Measurements from ENCODE around the gene ZNF554. TPM values are rescaled to one million over a fixed set of nuclear protein-coding genes. Genes with fewer than 3 reads are reported as not detected.
"Not testable (repeated sequence)": the region's sequence is repeated elsewhere in the genome, so short reads cannot be mapped to it uniquely, and the experiment has no call there.

ZNF554 gene
- total RNA-seq, 2 experiments from 2014 or later = 1.7 TPM

DNA sequence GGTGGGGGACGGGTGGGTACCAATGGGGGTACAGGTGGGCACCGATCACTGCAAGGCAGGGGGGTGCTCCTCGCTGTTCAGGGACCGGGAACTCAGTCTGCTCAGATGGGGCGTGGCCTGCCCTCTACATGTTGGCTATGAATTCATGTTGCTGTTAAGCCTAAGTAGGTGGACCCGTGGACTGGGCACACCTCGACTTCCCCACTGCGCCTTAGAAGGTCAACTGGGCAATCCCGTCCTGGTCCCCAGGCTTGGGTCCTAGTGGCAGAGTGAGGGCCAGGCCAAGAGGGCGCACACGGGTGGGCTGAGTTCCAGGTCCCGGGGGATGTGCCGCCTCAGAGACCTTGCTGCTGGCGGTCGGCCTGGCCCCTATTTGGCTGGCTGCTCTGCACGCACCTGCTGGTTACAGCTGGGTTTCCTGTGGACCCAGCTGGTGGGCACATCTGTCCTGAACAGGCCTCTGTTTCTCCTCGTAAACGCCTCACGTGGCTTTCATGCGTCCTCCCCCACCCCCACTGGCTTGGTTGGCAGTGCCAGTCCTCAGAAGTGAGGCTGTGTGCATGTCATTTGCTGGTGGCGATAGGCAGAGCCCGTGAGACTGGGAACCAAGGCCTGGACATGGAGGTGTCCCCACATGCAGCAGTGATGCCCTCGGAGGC lies 13.5 kb upstream of the ZNF554 start:
- ChIA-PET CTCF (no interaction called here), POLR2A (no interaction called here)

DNA sequence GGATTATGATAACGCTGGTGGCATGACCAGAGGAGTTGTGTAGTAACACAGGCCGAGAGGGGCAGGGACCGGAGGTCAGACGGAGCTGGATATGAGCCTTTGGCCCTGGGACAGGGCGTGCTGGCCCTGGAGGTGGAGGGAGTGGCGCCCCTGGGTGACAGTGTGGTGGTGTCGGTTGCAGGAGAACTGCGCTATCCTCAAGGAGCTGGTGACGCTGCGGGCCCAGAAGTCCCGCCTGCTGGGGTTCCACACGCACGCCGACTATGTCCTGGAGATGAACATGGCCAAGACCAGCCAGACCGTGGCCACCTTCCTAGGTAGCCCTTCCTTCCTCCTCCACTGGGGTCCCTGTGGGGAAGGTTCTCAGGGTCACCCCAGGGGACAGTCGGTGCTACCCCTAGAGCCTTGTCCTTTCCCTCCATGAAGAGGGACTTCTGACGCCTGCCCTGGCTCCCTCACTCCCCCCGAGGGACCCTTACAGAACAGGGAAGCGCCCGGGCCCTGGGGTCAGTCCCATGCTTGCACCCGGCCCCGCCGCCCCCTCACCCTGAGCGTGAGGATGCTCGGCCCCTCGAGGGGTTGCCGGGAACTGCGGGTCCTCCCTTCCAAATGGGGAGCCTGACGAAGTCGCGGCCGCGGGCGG lies 12.8 kb upstream of the ZNF554 start:
- ChIA-PET POLR2A (no interaction called here), CTCF (no interaction called here)

- POLR2A ChIA-PET = no interaction called here
- CTCF ChIA-PET = no interaction called here
Observed at GRCh38 chr19:2807379-2808128, 12.1 kb upstream of the ZNF554 start.

DNA sequence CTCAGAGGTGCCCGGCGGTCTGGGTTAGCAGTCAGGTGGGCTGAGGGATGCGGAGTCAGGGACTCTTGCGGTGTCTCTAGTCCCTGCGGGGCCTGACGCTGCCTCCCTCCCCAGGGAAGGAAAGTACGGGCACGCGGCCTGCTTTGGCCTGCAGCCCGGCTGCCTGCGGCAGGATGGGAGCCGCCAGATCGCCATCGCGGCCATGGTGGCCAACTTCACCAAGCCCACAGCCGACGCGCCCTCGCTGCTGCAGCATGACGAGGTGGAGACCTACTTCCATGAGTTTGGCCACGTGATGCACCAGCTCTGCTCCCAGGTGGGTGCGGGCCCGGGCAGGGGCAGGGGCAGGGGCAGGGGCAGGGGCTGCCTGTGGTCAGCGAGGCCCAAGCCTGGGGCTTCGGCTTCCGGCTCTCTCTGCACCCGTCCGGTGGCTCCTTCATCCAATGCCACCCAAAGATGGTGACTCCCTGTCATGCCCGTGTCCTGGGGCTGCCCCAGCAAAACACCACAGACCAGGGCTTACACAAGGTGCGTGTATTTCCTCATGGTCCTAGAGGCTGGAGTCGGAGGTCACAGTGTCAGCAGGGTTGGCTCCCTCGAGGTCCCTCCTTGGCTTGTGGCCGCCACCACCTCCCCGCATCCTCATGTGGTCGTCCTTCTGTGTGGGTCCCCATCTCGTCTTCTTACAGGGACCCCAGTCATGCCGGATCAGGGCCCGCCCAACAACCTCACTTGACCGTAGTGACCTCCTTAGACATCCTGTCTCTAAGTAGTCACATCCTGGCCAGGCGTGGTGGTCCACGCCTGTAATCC lies 11.3 kb upstream of the ZNF554 start:
- ChIA-PET CTCF (no interaction called here), POLR2A (no interaction called here)

GRCh38 chr19:2809387-2810140 lies 10.1 kb upstream of the ZNF554 start:
- CTCF ChIA-PET = no interaction called here
- POLR2A ChIA-PET = no interaction called here

- POLR2A ChIA-PET = no interaction called here
- CTCF ChIA-PET = interaction anchor here (0.6 kb wide), 1 partner anchor 9 kb away, joined by 3 read pairs; the partner anchor contains the start of gene ZNF554
Observed at GRCh38 chr19:2810141-2811091, 9.3 kb upstream of the ZNF554 start.

DNA sequence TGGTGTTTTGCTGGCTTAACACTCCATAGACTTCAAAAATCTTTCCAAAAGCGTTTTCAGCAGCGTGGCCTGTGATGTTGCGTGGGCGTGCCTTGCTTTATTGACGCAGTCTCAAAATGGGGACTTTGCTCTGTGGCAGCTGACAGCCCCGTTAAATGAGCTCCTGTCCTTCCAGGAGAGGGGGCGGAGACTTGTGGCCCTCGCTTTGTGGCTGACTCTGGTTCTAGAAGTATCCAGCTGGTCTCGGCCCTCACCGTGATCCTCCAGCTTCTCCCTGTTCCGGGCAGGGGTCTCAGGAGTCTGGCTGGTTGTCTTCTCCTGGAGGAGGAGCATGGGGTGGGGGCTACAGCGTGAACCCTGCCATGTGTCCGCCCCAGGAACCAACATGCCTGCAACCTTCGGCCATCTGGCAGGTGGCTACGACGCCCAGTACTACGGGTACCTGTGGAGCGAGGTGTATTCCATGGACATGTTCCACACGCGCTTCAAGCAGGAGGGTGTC lies 8.4 kb upstream of the ZNF554 start:
- ChIA-PET CTCF (interaction anchor here (0.6 kb wide), 1 partner anchor 8 kb away, joined by 3 read pairs; the partner anchor contains the start of gene ZNF554), POLR2A (no interaction called here)

GRCh38 chr19:2811735-2812413 lies 7.8 kb upstream of the ZNF554 start:
- POLR2A ChIA-PET = no interaction called here
- CTCF ChIA-PET = no interaction called here

DNA sequence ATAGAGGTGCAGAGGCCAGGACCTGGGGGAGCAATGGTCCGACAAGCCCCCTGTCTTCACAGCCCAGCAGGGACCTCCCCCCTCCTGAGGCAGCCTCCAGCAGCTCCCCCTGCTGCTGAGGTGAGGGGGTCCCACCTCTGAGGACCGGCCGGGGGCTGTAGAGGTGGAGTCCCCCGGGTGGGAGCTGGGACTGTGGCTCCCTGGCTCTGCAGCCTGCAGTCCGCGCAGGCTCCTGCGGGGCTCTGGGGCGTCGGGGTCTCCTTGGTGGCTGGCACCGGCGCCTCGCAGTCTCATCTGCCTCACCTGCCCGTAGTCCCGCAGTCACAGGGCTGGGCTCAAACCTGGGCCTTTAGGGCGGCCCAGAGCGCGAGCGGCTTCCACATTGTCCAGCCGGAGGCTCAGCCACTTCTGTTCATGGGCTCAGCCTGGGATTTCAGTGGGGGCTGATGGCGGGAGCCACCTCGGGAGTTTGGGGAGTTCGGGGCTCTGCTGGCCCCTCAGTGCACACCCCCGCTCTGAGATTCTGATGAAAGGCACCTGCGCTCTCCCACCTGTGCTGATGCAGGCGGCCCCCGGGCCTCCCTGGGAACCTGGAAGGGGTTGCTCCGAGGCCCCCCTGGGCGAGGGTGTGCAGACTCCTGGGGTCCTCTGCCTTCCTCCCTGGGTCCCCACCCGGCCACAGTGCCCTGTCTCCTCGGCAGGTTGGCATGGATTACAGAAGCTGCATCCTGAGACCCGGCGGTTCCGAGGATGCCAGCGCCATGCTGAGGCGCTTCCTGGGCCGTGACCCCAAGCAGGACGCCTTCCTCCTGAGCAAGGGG lies 7.0 kb upstream of the ZNF554 start:
- ChIA-PET CTCF (no interaction called here), POLR2A (no interaction called here)

- ChIA-PET CTCF (interaction anchor here (0.6 kb wide), 1 partner anchor 323 kb away, joined by 5 read pairs; no protein-coding TSS in a partner anchor), POLR2A (no interaction called here)
Observed at GRCh38 chr19:2813235-2814160, 6.2 kb upstream of the ZNF554 start.

DNA sequence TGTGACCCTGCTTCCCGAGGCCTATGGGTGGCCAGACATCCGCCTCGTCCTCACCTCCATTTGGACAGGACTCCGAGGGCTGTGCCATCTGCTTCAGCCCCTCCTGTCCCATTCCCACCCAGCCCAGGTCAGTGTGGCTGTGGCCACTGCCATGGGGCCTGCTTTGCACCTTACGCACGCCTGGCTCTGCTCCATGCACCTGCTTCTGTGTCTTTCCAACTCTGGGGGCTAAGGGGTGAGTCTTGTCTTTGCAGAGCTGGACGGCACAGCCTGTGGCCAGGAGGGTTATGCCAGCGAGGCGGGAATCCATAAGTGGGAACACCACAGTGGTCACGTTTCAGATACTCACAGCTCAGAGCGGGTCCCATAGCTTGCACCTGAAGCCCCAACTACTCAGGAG lies 5.2 kb upstream of the ZNF554 start:
- ChIA-PET POLR2A (no interaction called here), CTCF (interaction anchor here (0.6 kb wide), 1 partner anchor 324 kb away, joined by 5 read pairs; no protein-coding TSS in a partner anchor)

DNA sequence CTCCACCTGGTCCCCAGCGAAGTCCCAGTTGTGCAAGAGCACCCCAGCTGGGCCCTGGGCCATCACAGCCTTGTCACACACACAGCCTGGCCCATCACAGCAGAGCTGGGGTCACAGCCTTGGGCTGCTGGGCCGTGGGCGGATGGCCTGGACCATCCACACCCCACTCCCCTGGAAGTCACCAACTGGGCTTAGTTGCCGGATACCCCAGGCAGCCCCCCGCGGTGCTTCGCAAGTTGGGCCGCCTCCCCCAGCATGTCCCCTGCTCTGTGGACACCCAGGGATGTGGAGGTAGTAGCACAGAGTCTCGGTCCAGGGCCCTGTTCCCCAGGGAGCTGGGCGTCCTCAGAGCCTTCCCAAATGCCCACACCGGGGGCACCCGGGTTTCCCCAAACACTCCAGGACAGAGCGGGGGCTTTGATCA lies 4.5 kb upstream of the ZNF554 start:
- ChIA-PET POLR2A (no interaction called here), CTCF (no interaction called here)

DNA sequence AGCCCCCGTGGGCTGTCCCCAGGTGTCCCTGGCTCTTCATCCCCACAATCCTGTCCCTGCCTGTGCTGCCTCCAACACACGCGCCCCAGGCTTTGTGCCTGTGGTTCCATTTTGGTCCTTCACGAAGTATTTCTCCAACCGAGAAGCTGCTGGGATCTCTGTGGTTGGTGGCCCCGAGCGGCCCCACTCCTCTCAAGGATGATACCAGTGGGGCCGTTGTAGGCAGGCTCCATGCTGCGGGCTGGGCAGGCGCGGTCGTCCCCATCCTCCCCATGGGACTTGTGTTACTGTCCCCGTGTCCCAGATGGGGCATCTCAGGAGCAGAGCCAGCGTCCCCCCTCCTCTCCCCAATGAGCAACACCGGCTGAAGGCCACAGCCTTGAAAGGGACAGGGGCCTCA lies 3.7 kb upstream of the ZNF554 start:
- CTCF ChIA-PET = interaction anchor here (0.6 kb wide), 1 partner anchor 84 kb away, joined by 3 read pairs; no protein-coding TSS in a partner anchor
- POLR2A ChIA-PET = no interaction called here

DNA sequence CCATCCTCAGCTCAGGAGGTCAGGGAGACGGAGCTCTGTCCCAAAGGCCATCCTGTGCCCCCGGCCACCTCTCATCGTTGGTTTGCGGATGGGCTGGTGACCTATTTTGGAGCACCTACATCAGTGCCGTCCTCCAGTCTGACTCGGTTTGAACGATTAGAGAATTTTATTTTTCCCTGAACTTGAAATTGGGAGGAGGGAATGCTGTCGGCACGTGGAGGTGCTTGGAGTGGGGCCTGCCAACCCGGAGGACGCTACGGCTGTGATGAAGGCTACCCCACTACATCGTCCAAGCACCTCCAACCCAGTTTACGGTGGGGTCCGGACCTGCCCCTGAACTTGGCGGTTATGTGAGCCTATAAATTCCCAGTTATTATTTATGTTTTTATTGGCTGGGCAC lies 3.0 kb upstream of the ZNF554 start:
- POLR2A ChIA-PET = no interaction called here
- CTCF ChIA-PET = interaction anchor here (0.6 kb wide), 1 partner anchor 83 kb away, joined by 3 read pairs; no protein-coding TSS in a partner anchor

GRCh38 chr19:2817237-2817829 lies 2.3 kb upstream of the ZNF554 start:
- CTCF ChIA-PET, POLR2A ChIA-PET: not testable (repeated sequence)

All from activated CD8-positive, alpha-beta memory T cell treated with anti-CD3 and anti-CD28 coated beads for 36 hours (primary cell).